H1 (cell line): Measurements from ENCODE around the gene NEK9. TPM values are rescaled to one million over a fixed set of nuclear protein-coding genes. Genes with fewer than 3 reads are reported as not detected.
A peak's percentile ranks its signal among the peaks of the same experiment; 100 is the strongest.

Source experiments
- CTCF ChIA-PET: fragments of 300-600 bp; sonication (Branson Sonifier 250); formaldehyde crosslinking; loops from one replicate; lab custom pipeline; 2021; ENCODE audit not compliant: partially characterized antibody; lab: Charles Lee
- POLR2A ChIA-PET: fragments of 300-600 bp; sonication (Branson Sonifier 250); formaldehyde crosslinking; loops from one replicate; lab custom pipeline; 2021; ENCODE audit warnings: inconsistent platforms; ENCODE audit not compliant: partially characterized antibody; lab: Charles Lee
- DNase-seq, 2 experiments: peaks; one replicate each; pipeline versions ENCODE4 v3.0.0 to v3.0.0-alpha.2; 2010 to 2022; ENCODE audit warnings: low spot score in 2 of 2, low read depth in 1 of 2, mixed read lengths in 1 of 2
- FAIRE-seq: peaks from 2 replicates; lab custom pipeline; 2011; peaks lifted over from hg19 to GRCh38; lab: Jason Lieb, UNC
- H2AFZ ChIP-seq: 2 replicates; pipeline ENCODE4 v1.8.1; 2012; ENCODE audit warnings: low read length, inconsistent platforms
- H2AK5ac ChIP-seq: 2 replicates; pipeline ENCODE4 v1.6.1; 2013; ENCODE audit warnings: low read depth, low read length
- H2BK120ac ChIP-seq: replicated peaks from 2 replicates; pipeline ENCODE3; 2013; ENCODE audit warnings: low read depth, low read length, inconsistent platforms
- H2BK12ac ChIP-seq: 2 replicates; pipeline ENCODE4 v1.6.1; 2013; ENCODE audit warnings: low read depth, low read length
- H2BK15ac ChIP-seq: 2 replicates; pipeline ENCODE4 v1.6.1; 2013; ENCODE audit warnings: low read length
- H2BK20ac ChIP-seq: 2 replicates; pipeline ENCODE4 v1.6.1; 2013; ENCODE audit warnings: low read length
- H2BK5ac ChIP-seq: 2 replicates; pipeline ENCODE4 v1.6.1; 2013; ENCODE audit warnings: low read depth, low read length
- H3K14ac ChIP-seq: 2 replicates; pipeline ENCODE4 v1.6.1; 2013; ENCODE audit warnings: inconsistent platforms; ENCODE audit not compliant: insufficient read length
- H3K18ac ChIP-seq: 2 replicates; pipeline ENCODE4 v1.6.1; 2013; ENCODE audit warnings: low read length; ENCODE audit errors: extremely low read depth
- H3K23ac ChIP-seq: 2 replicates; pipeline ENCODE4 v1.6.1; 2013; ENCODE audit warnings: inconsistent platforms; ENCODE audit not compliant: insufficient read length
- H3K23me2 ChIP-seq: 2 replicates; pipeline ENCODE4 v1.6.1; 2013; ENCODE audit warnings: low read depth, low read length
- H3K27ac ChIP-seq: 2 replicates; pipeline ENCODE4 v1.6.1; 2011; ENCODE audit warnings: low read depth, low read length, inconsistent platforms
- H3K27me3 ChIP-seq, 4 experiments: replicated peaks in 1 of 4; 1 replicate in 1 of 4; 2 replicates in 3 of 4; pipeline versions ENCODE4 v1.6.1 to v1.8.1; 2011 to 2013; ENCODE audit warnings: low read length in 3 of 4, mild to moderate bottlenecking in 3 of 4, inconsistent platforms in 2 of 4, mixed read lengths in 2 of 4, moderate library complexity in 1 of 4; ENCODE audit not compliant: control insufficient read depth in 3 of 4, insufficient read depth in 3 of 4; ENCODE audit errors: extremely low read depth in 1 of 4
- H3K36me3 ChIP-seq, 4 experiments: 2 replicates each; pipeline versions ENCODE4 v1.6.1 to v1.8.1; 2011 to 2013; ENCODE audit warnings: mild to moderate bottlenecking in 4 of 4, low read length in 3 of 4, moderate library complexity in 2 of 4, control low read depth in 1 of 4, inconsistent platforms in 1 of 4; ENCODE audit not compliant: insufficient read depth in 4 of 4, control insufficient read depth in 2 of 4
- H3K4ac ChIP-seq: replicated peaks from 2 replicates; pipeline ENCODE3; 2013; ENCODE audit warnings: low read length, low read depth, mixed read lengths, inconsistent platforms; ENCODE audit not compliant: insufficient read length
- H3K4me1 ChIP-seq, 4 experiments: replicated peaks in 1 of 4; 1 replicate in 1 of 4; 2 replicates in 3 of 4; pipeline versions ENCODE4 v1.6.1 to v1.8.1; 2011 to 2013; ENCODE audit warnings: low read length in 3 of 4, inconsistent platforms in 2 of 4, mixed read lengths in 1 of 4; ENCODE audit not compliant: insufficient read depth in 4 of 4, control insufficient read depth in 3 of 4
- H3K4me2 ChIP-seq, 2 experiments: 2 replicates each; pipeline versions ENCODE4 v1.6.1 to v1.8.1; 2011 to 2013; ENCODE audit warnings: low read depth in 2 of 2, low read length in 2 of 2, control low read depth in 1 of 2, inconsistent platforms in 1 of 2, mild to moderate bottlenecking in 1 of 2; ENCODE audit not compliant: insufficient read depth in 1 of 2
- H3K4me3 ChIP-seq, 4 experiments: fragments of 200-600, 300-600 bp in 1 of 4; sonication (generic), shearing (Covaris generic), sonication (Bioruptor Twin) in 1 of 4; 2 replicates each; pipeline versions ENCODE4 v1.5.1 to v1.8.1; 2011 to 2016; ENCODE audit warnings: low read length in 4 of 4, low read depth in 3 of 4, control low read depth in 2 of 4, inconsistent platforms in 2 of 4, mild to moderate bottlenecking in 2 of 4, mixed read lengths in 1 of 4, moderate library complexity in 1 of 4; ENCODE audit not compliant: insufficient read depth in 2 of 4; ENCODE audit errors: extremely low read depth in 1 of 4
- H3K56ac ChIP-seq: replicated peaks from 2 replicates; pipeline ENCODE3; 2013; ENCODE audit warnings: low read depth, mild to moderate bottlenecking, mixed read lengths, low read length, inconsistent platforms; ENCODE audit not compliant: insufficient read length
- H3K79me1 ChIP-seq: 2 replicates; pipeline ENCODE4 v1.6.1; 2013; ENCODE audit warnings: low read depth, low read length, control low read depth
- H3K79me2 ChIP-seq, 2 experiments: 2 replicates each; pipeline versions ENCODE4 v1.6.1 to v1.8.1; 2012 to 2013; ENCODE audit warnings: low read length in 2 of 2, mild to moderate bottlenecking in 2 of 2, inconsistent platforms in 1 of 2; ENCODE audit not compliant: insufficient read depth in 2 of 2, control insufficient read depth in 1 of 2
- H3K9ac ChIP-seq, 4 experiments: replicated peaks in 1 of 4; 1 replicate in 1 of 4; 2 replicates in 3 of 4; pipeline versions ENCODE4 v1.6.1 to v1.8.1; 2011 to 2013; ENCODE audit warnings: low read depth in 3 of 4, low read length in 3 of 4, control low read depth in 2 of 4, mild to moderate bottlenecking in 2 of 4, moderate library complexity in 2 of 4, inconsistent platforms in 1 of 4; ENCODE audit errors: extremely low read depth in 1 of 4
- H3K9me3 ChIP-seq, 2 experiments: 2 replicates each; pipeline versions ENCODE4 v1.6.1 to v1.8.1; 2012 to 2013; ENCODE audit warnings: mild to moderate bottlenecking in 2 of 2, moderate library complexity in 2 of 2, control low read depth in 1 of 2, inconsistent platforms in 1 of 2, low read depth in 1 of 2, low read length in 1 of 2, mixed read lengths in 1 of 2; ENCODE audit not compliant: insufficient read depth in 2 of 2
- H4K20me1 ChIP-seq, 2 experiments: replicated peaks in 1 of 2; 2 replicates each; pipeline versions ENCODE3 to v1.8.1; 2011 to 2013; ENCODE audit warnings: inconsistent platforms in 2 of 2, low read length in 2 of 2, mild to moderate bottlenecking in 1 of 2; ENCODE audit not compliant: insufficient read depth in 2 of 2, control insufficient read depth in 1 of 2
- H4K5ac ChIP-seq: 2 replicates; pipeline ENCODE4 v1.6.1; 2013; ENCODE audit warnings: low read length, low read depth, mixed read lengths, inconsistent platforms; ENCODE audit not compliant: insufficient read length
- H4K8ac ChIP-seq: 2 replicates; pipeline ENCODE4 v1.8.0; 2013; ENCODE audit warnings: mild to moderate bottlenecking, moderate library complexity, low read length, inconsistent platforms; ENCODE audit not compliant: insufficient read depth; ENCODE audit errors: extremely low read depth
- H4K91ac ChIP-seq: replicated peaks from 2 replicates; pipeline ENCODE3; 2013; ENCODE audit warnings: low read length, mixed read lengths, inconsistent platforms; ENCODE audit not compliant: insufficient read length
- BACH1 ChIP-seq: IDR thresholded peaks from 2 replicates; pipeline ENCODE4 v1.6.1; 2012; ENCODE audit warnings: low read length, improper control_type of control experiment
- BCL11A ChIP-seq, 2 experiments: IDR thresholded peaks; one replicate each; pipeline ENCODE4 v1.6.1; 2011; ENCODE audit warnings: low read depth in 2 of 2, low read length in 2 of 2, mild to moderate bottlenecking in 2 of 2
- BRCA1 ChIP-seq: IDR thresholded peaks from 2 replicates; pipeline ENCODE4 v1.6.1; 2012; ENCODE audit warnings: low read depth, low read length, improper control_type of control experiment
- CREB1 ChIP-seq: IDR thresholded peaks from 2 replicates; pipeline ENCODE4 v1.6.1; 2012; ENCODE audit warnings: inconsistent platforms
- CTBP2 ChIP-seq: IDR thresholded peaks from 2 replicates; pipeline ENCODE4 v1.7.0; 2011; ENCODE audit warnings: borderline replicate concordance, mild to moderate bottlenecking, moderate library complexity, mixed read lengths, low read length; ENCODE audit not compliant: insufficient read depth, insufficient read length
- EP300 ChIP-seq, 2 experiments: IDR thresholded peaks; 1 replicate in 1 of 2; 2 replicates in 1 of 2; pipeline ENCODE4 v1.6.1; 2011 to 2012; ENCODE audit warnings: low read depth in 2 of 2, low read length in 2 of 2, mild to moderate bottlenecking in 2 of 2, borderline replicate concordance in 1 of 2, inconsistent platforms in 1 of 2, moderate library complexity in 1 of 2
- EZH2 ChIP-seq: fragments of 200-600 bp; sonication (generic); IDR thresholded peaks from 2 replicates; pipeline ENCODE4 v1.7.1; 2012; ENCODE audit warnings: low read depth, mild to moderate bottlenecking, moderate library complexity, low read length, inconsistent platforms; ENCODE audit not compliant: severe bottlenecking
- GTF2F1 ChIP-seq: IDR thresholded peaks from 2 replicates; pipeline ENCODE4 v1.6.1; 2012; ENCODE audit warnings: low read depth, low read length, improper control_type of control experiment, borderline replicate concordance
- JUN ChIP-seq: IDR thresholded peaks from 2 replicates; pipeline ENCODE4 v1.6.1; 2011; ENCODE audit warnings: low read depth, mild to moderate bottlenecking, improper control_type of control experiment, low read length
- JUND ChIP-seq: IDR thresholded peaks from 2 replicates; pipeline ENCODE4 v1.6.1; 2011; ENCODE audit warnings: mild to moderate bottlenecking, improper control_type of control experiment, low read length
- KDM4A ChIP-seq: IDR thresholded peaks from one replicate; pipeline ENCODE4 v1.7.1; 2012; ENCODE audit warnings: low read depth, mild to moderate bottlenecking, moderate library complexity, low read length, inconsistent platforms; ENCODE audit not compliant: severe bottlenecking
- WGBS, 2 experiments: shearing (Covaris generic) in 1 of 2; methylation state at CpG; one replicate each; pipeline versions ENCODE4 v1.1.6 to v1.1.7; 2013 to 2015; ENCODE audit warnings: low lambda C conversion rate in 2 of 2, mixed read lengths in 2 of 2, inconsistent platforms in 1 of 2, low coverage in 1 of 2, missing lambda C conversion rate in 1 of 2; ENCODE audit not compliant: insufficient replicate concordance in 2 of 2, insufficient coverage in 1 of 2, insufficient read length in 1 of 2; ENCODE audit errors: extremely low coverage in 1 of 2, missing lambda C conversion rate in 1 of 2; 5-methylcytosine and 5-hydroxymethylcytosine counted together
- polyA plus RNA-seq, 7 experiments: library from polyadenylated mRNA; depleted of rRNA in 3 of 7; stranded (reverse) in 5 of 7; unstranded in 2 of 7; fragments of >200 nt in 5 of 7; fragments of 200-250 nt in 2 of 7; gene quantifications; 1 replicate in 5 of 7; 2 replicates in 1 of 7; 4 replicates in 1 of 7; pipeline versions ENCODE4 v1.2.1 to v1.2.3, GENCODE V29; 2011 to 2013; ENCODE audit warnings: missing spikeins in 2 of 7, mixed read lengths in 2 of 7
- total RNA-seq: library from RNA; stranded (reverse); fragmentation: NEBNext Ultra II Directional; extraction: Animal tissue kit (Norgen Biotek cat#: 25700); gene quantifications from 2 replicates; pipeline ENCODE4 v1.2.1, GENCODE V29; 2021
- TF ChIP-seq, protein P1 (sequence below): IDR thresholded peaks from 2 replicates; pipeline ENCODE4 v1.6.1; 2012; ENCODE audit warnings: inconsistent platforms

Gene NEK9
- total and polyA plus RNA-seq, 2 of the 8 experiments (the other 6 are each of a cell fraction or from before 2014, with no cell fraction given), result 16.0 to 43.6 TPM

- H3K4ac ChIP-seq, result no peak overlapping the region
- peak overlapping the region; percentile 60 to 83; a peak in 2 of 4 replicates for H3K4me2 ChIP-seq
- POLR2A ChIA-PET, result interaction anchor here (0.9 to 3.3 kb wide), 7 partner anchors 9 to 137 kb away, joined by 3 to 22 read pairs (median 4); partner anchors contain the start of gene NEK9
- H3K9me3 ChIP-seq, result no peaks in the 10 kb centered on the region
- no peak overlapping the region for H2BK20ac ChIP-seq
- no peak overlapping the region for H2AK5ac ChIP-seq
- no peak overlapping the region for H3K14ac ChIP-seq
- H2BK120ac ChIP-seq, result no peak overlapping the region
- H2BK15ac ChIP-seq, result no peak overlapping the region
- peaks cover 0 to 3% (median under 1%) of the 10 kb centered on the region in 4 experiments; a peak in 2 of 7 replicates for H3K4me1 ChIP-seq
- 86% methylated on average over 9 of the region's 9 CpGs; no CpG with 5 or more reads in 1 of the 2 experiments for WGBS, 2 experiments
- no peak overlapping the region for H2BK12ac ChIP-seq
- H2AFZ ChIP-seq, result 0 out of 2 replicates have a peak overlapping the region, but pooled peaks have one; percentile 9
- no peak overlapping the region for H3K27ac ChIP-seq
- peak overlapping the region in 2 of 4 experiments; percentile 70 to 80; a peak in 3 of 8 replicates for H3K4me3 ChIP-seq
- no peak overlapping the region for H3K18ac ChIP-seq
- TF ChIP-seq JUND (no peak), CREB1 (no peak), CTBP2 (no peak), EP300 (IDR thresholded peaks at IDR 0.05; ENCODE audit: borderline replicate concordance in 1 of 2, low read depth in 2 of 2, low read length in 2 of 2) (no peak), BACH1 (no peak), BCL11A (IDR thresholded peaks at IDR 0.05; ENCODE audit: low read depth in 2 of 2, low read length in 2 of 2) (no peak), EZH2 (no peak), GTF2F1 (no peak), JUN (no peak), KDM4A (no peak), BRCA1 (no peak)
- TF ChIP-seq, protein P1, sequence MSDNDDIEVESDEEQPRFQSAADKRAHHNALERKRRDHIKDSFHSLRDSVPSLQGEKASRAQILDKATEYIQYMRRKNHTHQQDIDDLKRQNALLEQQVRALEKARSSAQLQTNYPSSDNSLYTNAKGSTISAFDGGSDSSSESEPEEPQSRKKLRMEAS, result no peak
- TF ChIP-seq, all 59 proteins: peak for 0
- CTCF ChIA-PET, result interaction anchor here (0.9 to 5.6 kb wide), 4 partner anchors 8 to 90 kb away, joined by 3 to 39 read pairs (median 8); no protein-coding TSS in a partner anchor
- Histone ChIP-seq H3K36me3 (no peaks in the 10 kb centered on the region), H4K8ac (no peak overlapping the region), H4K5ac (no peak overlapping the region), H3K79me1 (peaks cover 2% of the 10 kb centered on the region), H3K79me2 (peaks cover 0 to 11% of the 10 kb centered on the region in 2 experiments; a peak in 2 of 4 replicates), H3K9ac (no peak overlapping the region; a peak in 1 of 7 replicates), H3K27me3 (no peaks in the 10 kb centered on the region), H2BK5ac (no peak overlapping the region), H3K23me2 (peaks cover 5% of the 10 kb centered on the region), H4K20me1 (no peaks in the 10 kb centered on the region), H4K91ac (no peak overlapping the region), H3K23ac (no peak overlapping the region), H3K56ac (no peak overlapping the region)
- no peak for DNase-seq
- FAIRE-seq, result no peak
Observed at GRCh38 chr14:75070383-75070782, 56.5 kb downstream of the NEK9 start.
